Endometrium (tissue), 2 donors: ENCODE results near the gene MYH7.
"Not testable (repeated sequence)": the region's sequence is repeated elsewhere in the genome, so short reads cannot be mapped to it uniquely, and the experiment has no call there.

Experiments
- FAIRE-seq: peaks from 2 replicates; lab custom pipeline; 2012; peaks lifted over from hg19 to GRCh38; lab: Jason Lieb, UNC
- donor health status: control.
- donor health status: control.

MYH7 gene

GRCh38 chr14:23406725-23407355, 28.6 kb downstream of the MYH7 start:
- no peak for FAIRE-seq

GRCh38 chr14:23406244-23406643, 29.2 kb downstream of the MYH7 start:
- FAIRE-seq = no peak

- no peak for FAIRE-seq
Measured at GRCh38 chr14:23405516-23406025, 29.9 kb downstream of the MYH7 start.

GRCh38 chr14:23405096-23405495, 30.4 kb downstream of the MYH7 start:
- FAIRE-seq = no peak

GRCh38 chr14:23404331-23404900, 31.0 kb downstream of the MYH7 start:
- no peak for FAIRE-seq

GRCh38 chr14:23403908-23404307, 31.6 kb downstream of the MYH7 start:
- no peak for FAIRE-seq

- no peak for FAIRE-seq
Measured at GRCh38 chr14:23403139-23403438, 32.4 kb downstream of the MYH7 start.

- FAIRE-seq = no peak
Measured at GRCh38 chr14:23402296-23403138, 32.9 kb downstream of the MYH7 start.

GRCh38 chr14:23401291-23401690, 34.2 kb downstream of the MYH7 start:
- FAIRE-seq = no peak

GRCh38 chr14:23400496-23401149, 34.8 kb downstream of the MYH7 start:
- FAIRE-seq = not testable (repeated sequence)

GRCh38 chr14:23399591-23399990, 35.9 kb downstream of the MYH7 start:
- no peak for FAIRE-seq

GRCh38 chr14:23399136-23399535, 36.3 kb downstream of the MYH7 start:
- no peak for FAIRE-seq

- no peak for FAIRE-seq
Measured at GRCh38 chr14:23398348-23398747, 37.1 kb downstream of the MYH7 start.

- FAIRE-seq = no peak
Measured at GRCh38 chr14:23396781-23397407, 38.6 kb downstream of the MYH7 start.

- no peak for FAIRE-seq
Measured at GRCh38 chr14:23396126-23396525, 39.3 kb downstream of the MYH7 start.

GRCh38 chr14:23392613-23393012, 42.8 kb downstream of the MYH7 start:
- FAIRE-seq = no peak

GRCh38 chr14:23389871-23390270, 45.6 kb downstream of the MYH7 start:
- FAIRE-seq = not testable (repeated sequence)

- FAIRE-seq = no peak
Measured at GRCh38 chr14:23389396-23389795, 46.1 kb downstream of the MYH7 start.

GRCh38 chr14:23388996-23389395, 46.5 kb downstream of the MYH7 start:
- FAIRE-seq = no peak

- FAIRE-seq = no peak
Measured at GRCh38 chr14:23387916-23388882, 47.3 kb downstream of the MYH7 start.

- no peak for FAIRE-seq
Measured at GRCh38 chr14:23386999-23387398, 48.5 kb downstream of the MYH7 start.
